ENCODE data around the gene DNAAF5. TPM values are rescaled to one million over a fixed set of nuclear protein-coding genes. Genes with fewer than 3 reads are reported as not detected.

Gene DNAAF5
- total and polyA plus RNA-seq, 9 of the 15 experiments (the other 6 are each of a cell fraction or from before 2014, with no cell fraction given), result 3.1 to 69.7 (median 19.1) TPM

DNA sequence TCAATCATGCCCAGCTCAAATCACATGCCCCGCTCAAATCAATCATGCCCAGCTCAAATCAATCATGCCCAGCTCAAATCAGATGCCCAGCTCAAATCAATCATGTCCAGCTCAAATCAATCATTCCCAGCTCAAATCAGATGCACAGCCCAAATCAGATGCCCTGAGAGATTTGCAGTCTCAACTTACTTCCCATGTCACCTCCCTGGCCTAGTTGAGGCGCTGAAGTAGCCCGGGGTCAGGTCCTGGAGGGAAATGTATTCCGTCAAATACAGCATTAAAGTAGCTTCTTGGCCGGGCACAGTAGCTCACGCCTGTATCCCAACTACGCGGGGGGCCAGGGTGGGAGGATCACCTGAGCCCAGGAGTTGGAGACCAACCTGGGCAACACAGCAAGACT lies 16.3 kb downstream of the DNAAF5 start:
- Histone ChIP-seq H3K79me2 (ENCODE audit: control insufficient read depth, insufficient read depth, low read length) (peaks cover 38% of the 10 kb centered on the region), H3K27ac (ENCODE audit: extremely low read depth, low read depth, low read length) (no peak overlapping the region), H3K4me1 (replicated peaks in 1 of 2; ENCODE audit: control insufficient read depth in 2 of 2, insufficient read depth in 2 of 2, low read length in 2 of 2) (peaks cover 0 to 11% of the 10 kb centered on the region in 2 experiments; a peak in 2 of 5 replicates), H4K20me1 (replicated peaks; ENCODE audit: control insufficient read depth, insufficient read depth, low read length) (no peaks in the 10 kb centered on the region), H3K9me1 (ENCODE audit: control insufficient read depth, insufficient read depth, low read length) (no peaks in the 10 kb centered on the region), H3K9ac (ENCODE audit: insufficient read depth in 1 of 2, low read depth in 2 of 2, low read length in 2 of 2) (no peak overlapping the region), H3K36me3 (ENCODE audit: control insufficient read depth, insufficient read depth, low read length) (peaks cover 73% of the 10 kb centered on the region), H3K4me3 (no peak overlapping the region), H3K27me3 (ENCODE audit: control insufficient read depth in 2 of 2, insufficient read depth in 2 of 2, low read length in 2 of 2) (no peaks in the 10 kb centered on the region), H2AFZ (ENCODE audit: low read depth, low read length) (no peak overlapping the region), H3K4me2 (ENCODE audit: insufficient read depth, low read length) (no peak overlapping the region), H3K9me3 (replicated peaks; ENCODE audit: control insufficient read depth, insufficient read depth, low read depth, low read length) (peaks cover 4% of the 10 kb centered on the region; the same call in 1 of the 2 replicates)
- CTCF ChIA-PET (ENCODE audit: low intra/inter-chr PET ratio), result no interaction called here
- no peak for TF ChIP-seq ZNF79 (CRISPR knock-in tag; IDR thresholded peaks at IDR 0.05; ENCODE audit: low read depth)
- no peak for TF ChIP-seq XRCC5 (IDR thresholded peaks at IDR 0.05; ENCODE audit: low read depth, low read length)
- TF ChIP-seq, protein P1, sequence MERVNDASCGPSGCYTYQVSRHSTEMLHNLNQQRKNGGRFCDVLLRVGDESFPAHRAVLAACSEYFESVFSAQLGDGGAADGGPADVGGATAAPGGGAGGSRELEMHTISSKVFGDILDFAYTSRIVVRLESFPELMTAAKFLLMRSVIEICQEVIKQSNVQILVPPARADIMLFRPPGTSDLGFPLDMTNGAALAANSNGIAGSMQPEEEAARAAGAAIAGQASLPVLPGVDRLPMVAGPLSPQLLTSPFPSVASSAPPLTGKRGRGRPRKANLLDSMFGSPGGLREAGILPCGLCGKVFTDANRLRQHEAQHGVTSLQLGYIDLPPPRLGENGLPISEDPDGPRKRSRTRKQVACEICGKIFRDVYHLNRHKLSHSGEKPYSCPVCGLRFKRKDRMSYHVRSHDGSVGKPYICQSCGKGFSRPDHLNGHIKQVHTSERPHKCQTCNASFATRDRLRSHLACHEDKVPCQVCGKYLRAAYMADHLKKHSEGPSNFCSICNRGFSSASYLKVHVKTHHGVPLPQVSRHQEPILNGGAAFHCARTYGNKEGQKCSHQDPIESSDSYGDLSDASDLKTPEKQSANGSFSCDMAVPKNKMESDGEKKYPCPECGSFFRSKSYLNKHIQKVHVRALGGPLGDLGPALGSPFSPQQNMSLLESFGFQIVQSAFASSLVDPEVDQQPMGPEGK (CRISPR knock-in tag; IDR thresholded peaks at IDR 0.05; ENCODE audit: borderline replicate concordance), result no peak
- TF ChIP-seq, protein P2, sequence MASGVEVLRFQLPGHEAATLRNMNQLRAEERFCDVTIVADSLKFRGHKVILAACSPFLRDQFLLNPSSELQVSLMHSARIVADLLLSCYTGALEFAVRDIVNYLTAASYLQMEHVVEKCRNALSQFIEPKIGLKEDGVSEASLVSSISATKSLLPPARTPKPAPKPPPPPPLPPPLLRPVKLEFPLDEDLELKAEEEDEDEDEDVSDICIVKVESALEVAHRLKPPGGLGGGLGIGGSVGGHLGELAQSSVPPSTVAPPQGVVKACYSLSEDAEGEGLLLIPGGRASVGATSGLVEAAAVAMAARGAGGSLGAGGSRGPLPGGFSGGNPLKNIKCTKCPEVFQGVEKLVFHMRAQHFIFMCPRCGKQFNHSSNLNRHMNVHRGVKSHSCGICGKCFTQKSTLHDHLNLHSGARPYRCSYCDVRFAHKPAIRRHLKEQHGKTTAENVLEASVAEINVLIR (CRISPR knock-in tag; IDR thresholded peaks at IDR 0.05), result no peak
- TF ChIP-seq, protein P3, sequence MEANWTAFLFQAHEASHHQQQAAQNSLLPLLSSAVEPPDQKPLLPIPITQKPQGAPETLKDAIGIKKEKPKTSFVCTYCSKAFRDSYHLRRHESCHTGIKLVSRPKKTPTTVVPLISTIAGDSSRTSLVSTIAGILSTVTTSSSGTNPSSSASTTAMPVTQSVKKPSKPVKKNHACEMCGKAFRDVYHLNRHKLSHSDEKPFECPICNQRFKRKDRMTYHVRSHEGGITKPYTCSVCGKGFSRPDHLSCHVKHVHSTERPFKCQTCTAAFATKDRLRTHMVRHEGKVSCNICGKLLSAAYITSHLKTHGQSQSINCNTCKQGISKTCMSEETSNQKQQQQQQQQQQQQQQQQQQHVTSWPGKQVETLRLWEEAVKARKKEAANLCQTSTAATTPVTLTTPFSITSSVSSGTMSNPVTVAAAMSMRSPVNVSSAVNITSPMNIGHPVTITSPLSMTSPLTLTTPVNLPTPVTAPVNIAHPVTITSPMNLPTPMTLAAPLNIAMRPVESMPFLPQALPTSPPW (CRISPR knock-in tag; IDR thresholded peaks at IDR 0.05), result no peak
- TF ChIP-seq PRPF4 (IDR thresholded peaks at IDR 0.05; ENCODE audit: insufficient read depth, low read depth, low read length, poor library complexity, severe bottlenecking), result no peak
- no peak for TF ChIP-seq EZH2 (IDR thresholded peaks at IDR 0.05; ENCODE audit: borderline replicate concordance, low read depth, low read length)
- no peak for TF ChIP-seq ZNF436 (CRISPR knock-in tag; IDR thresholded peaks at IDR 0.05)
- TF ChIP-seq HNRNPK (IDR thresholded peaks at IDR 0.05; ENCODE audit: low read depth, low read length, poor library complexity, severe bottlenecking), result no peak
- no peak for TF ChIP-seq ZNF311 (CRISPR knock-in tag; IDR thresholded peaks at IDR 0.05)
- no peak for TF ChIP-seq STAT5A (IDR thresholded peaks at IDR 0.05; ENCODE audit: borderline replicate concordance, low read length)
- no peak for TF ChIP-seq TFAM (CRISPR knock-in tag; conservative IDR thresholded peaks at IDR 0.05)
- TF ChIP-seq DACH1 (IDR thresholded peaks at IDR 0.05; ENCODE audit: partially characterized antibody), result no peak
- TF ChIP-seq THRAP3 (IDR thresholded peaks at IDR 0.05; ENCODE audit: borderline replicate concordance), result no peak
- no peak for TF ChIP-seq HNRNPL (IDR thresholded peaks at IDR 0.05; ENCODE audit: low read depth, low read length)
- no peak for TF ChIP-seq HNRNPH1 (optimal IDR thresholded peaks at IDR 0.05; ENCODE audit: low read depth, low read length)
- TF ChIP-seq HMGN3 (IDR thresholded peaks at IDR 0.05; ENCODE audit: borderline replicate concordance, extremely low read depth, insufficient read length, low read depth, low read length), result no peak
- TF ChIP-seq, protein P4, sequence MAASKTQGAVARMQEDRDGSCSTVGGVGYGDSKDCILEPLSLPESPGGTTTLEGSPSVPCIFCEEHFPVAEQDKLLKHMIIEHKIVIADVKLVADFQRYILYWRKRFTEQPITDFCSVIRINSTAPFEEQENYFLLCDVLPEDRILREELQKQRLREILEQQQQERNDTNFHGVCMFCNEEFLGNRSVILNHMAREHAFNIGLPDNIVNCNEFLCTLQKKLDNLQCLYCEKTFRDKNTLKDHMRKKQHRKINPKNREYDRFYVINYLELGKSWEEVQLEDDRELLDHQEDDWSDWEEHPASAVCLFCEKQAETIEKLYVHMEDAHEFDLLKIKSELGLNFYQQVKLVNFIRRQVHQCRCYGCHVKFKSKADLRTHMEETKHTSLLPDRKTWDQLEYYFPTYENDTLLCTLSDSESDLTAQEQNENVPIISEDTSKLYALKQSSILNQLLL (CRISPR knock-in tag; IDR thresholded peaks at IDR 0.05; ENCODE audit: borderline replicate concordance), result no peak
- ATAC-seq (no peak), DNase-seq (ENCODE audit: extremely low read depth in 1 of 4, low spot score in 3 of 4) (peak in 2 of 4 experiments; percentile 60 to 68), FAIRE-seq (no peak)
- intact Hi-C loops (cut with micrococcal nuclease), result no loop called here
- in situ Hi-C loops (cut with MboI), result no loop called here
- POLR2A ChIA-PET, result no interaction called here
- no TSS peak for BruUV-seq (replicated peaks)
- WGBS (ENCODE audit: insufficient coverage, low coverage, missing lambda C conversion rate), result 81% methylated on average over 8 of the region's 8 CpGs

Data from K562 (cell line).